Measurements from ENCODE around the gene PAFAH2. TPM values are rescaled to one million over a fixed set of nuclear protein-coding genes. Genes with fewer than 3 reads are reported as not detected.

The PAFAH2 gene
- total and polyA plus RNA-seq, 2 of the 13 experiments (the other 11 are each of a cell fraction or from before 2014, with no cell fraction given), result 6.9 to 9.4 TPM

DNA sequence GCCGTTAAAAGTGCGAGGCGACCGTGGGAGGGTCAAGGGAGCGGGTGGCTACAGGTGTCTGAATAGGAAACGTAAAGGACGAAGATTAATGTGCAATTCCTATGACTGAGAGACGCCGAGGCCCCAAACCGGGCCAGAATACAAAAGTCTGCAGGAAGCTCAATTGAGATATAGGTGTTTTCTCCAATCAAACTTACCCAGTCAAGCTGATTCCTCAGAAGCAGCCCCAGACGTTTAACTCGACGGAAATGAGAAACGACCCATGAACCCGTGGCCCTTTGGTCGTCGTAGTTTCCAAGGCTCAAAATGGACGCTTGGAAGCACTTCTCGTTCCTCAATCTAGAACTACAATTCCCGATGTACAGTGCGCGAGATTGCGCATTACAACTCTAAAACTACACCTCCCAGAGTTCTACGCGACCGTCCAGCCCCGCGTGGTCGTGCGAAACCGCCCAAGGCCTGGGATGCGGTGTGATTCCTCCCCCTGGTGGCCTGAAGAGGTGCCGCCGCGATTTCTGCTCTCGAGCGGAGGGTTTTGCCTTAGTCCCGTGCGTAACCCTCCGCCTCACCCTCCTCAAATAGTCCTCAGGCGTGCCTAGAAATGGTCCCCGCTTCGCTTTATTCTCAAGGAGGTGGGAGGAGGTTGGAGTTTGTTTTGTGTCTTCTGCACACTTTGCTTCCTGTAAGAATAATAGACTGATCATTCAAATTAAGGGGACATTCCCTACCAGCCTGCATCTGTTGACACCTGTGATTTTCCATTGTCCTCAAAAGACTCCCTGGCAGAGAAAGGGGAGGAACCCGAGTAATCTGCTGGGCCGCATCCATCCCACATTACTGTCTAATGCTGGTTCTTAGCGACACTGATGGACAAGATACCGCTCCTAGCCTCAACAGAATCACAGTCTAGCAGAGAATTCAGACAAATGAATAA, at the start of gene PAFAH2 (continued):
- TF ChIP-seq ARID5B (CRISPR knock-in tag; IDR thresholded peaks at IDR 0.05) (peak; percentile 85), THYN1 (CRISPR knock-in tag; IDR thresholded peaks at IDR 0.05; ENCODE audit: borderline replicate concordance, low read depth) (no peak), ARNT (IDR thresholded peaks at IDR 0.05) (no peak), NR2C2 (CRISPR knock-in tag; IDR thresholded peaks at IDR 0.05; ENCODE audit: borderline replicate concordance) (peak; percentile 91), SRSF4 (IDR thresholded peaks at IDR 0.05; ENCODE audit: low read depth, low read length, poor library complexity, severe bottlenecking) (no peak), ZNF256 (CRISPR knock-in tag; conservative IDR thresholded peaks at IDR 0.05) (peak; percentile 51; the same call in 1 of the 2 replicates), FOXO4 (CRISPR knock-in tag; conservative IDR thresholded peaks at IDR 0.05) (no peak), ZNF879 (CRISPR knock-in tag; IDR thresholded peaks at IDR 0.05) (no peak), ZNF775 (CRISPR knock-in tag; IDR thresholded peaks at IDR 0.05; ENCODE audit: borderline replicate concordance) (peak; percentile 48; the same call in 1 of the 2 replicates), TGIF2 (CRISPR knock-in tag; IDR thresholded peaks at IDR 0.05) (peak; percentile 70; the same call in 1 of the 2 replicates), ZNF501 (CRISPR knock-in tag; IDR thresholded peaks at IDR 0.05) (peak; percentile 84), ZFX (CRISPR knock-in tag; IDR thresholded peaks at IDR 0.05; ENCODE audit: low read depth) (peak; percentile 83), ZNF747 (CRISPR knock-in tag; IDR thresholded peaks at IDR 0.05; ENCODE audit: borderline replicate concordance) (peak; percentile 83; the same call in 1 of the 2 replicates), EHMT2 (IDR thresholded peaks at IDR 0.05; ENCODE audit: borderline replicate concordance, low read depth, low read length) (peak; percentile 38; the same call in 1 of the 2 replicates), ZNF7 (CRISPR knock-in tag; IDR thresholded peaks at IDR 0.05) (peak; percentile 36; the same call in 1 of the 2 replicates), RFXANK (CRISPR knock-in tag; IDR thresholded peaks at IDR 0.05) (peak; percentile 30; the same call in 1 of the 2 replicates), PAX8 (CRISPR knock-in tag; IDR thresholded peaks at IDR 0.05; ENCODE audit: borderline replicate concordance) (peak; percentile 91; the same call in 1 of the 2 replicates), PHF8 (CRISPR knock-in tag; IDR thresholded peaks at IDR 0.05) (peak; percentile 72), PHF20 (CRISPR knock-in tag; IDR thresholded peaks at IDR 0.05) (peak; percentile 79), IKZF4 (CRISPR knock-in tag; IDR thresholded peaks at IDR 0.05; ENCODE audit: borderline replicate concordance, low read depth, not compliant biosample characterization) (no peak), ETV6 (CRISPR knock-in tag; conservative IDR thresholded peaks at IDR 0.05) (peak; percentile 94), BHLHE40 (IDR thresholded peaks at IDR 0.05; ENCODE audit: low read length) (peak; percentile 90)
- TF ChIP-seq, protein P1, sequence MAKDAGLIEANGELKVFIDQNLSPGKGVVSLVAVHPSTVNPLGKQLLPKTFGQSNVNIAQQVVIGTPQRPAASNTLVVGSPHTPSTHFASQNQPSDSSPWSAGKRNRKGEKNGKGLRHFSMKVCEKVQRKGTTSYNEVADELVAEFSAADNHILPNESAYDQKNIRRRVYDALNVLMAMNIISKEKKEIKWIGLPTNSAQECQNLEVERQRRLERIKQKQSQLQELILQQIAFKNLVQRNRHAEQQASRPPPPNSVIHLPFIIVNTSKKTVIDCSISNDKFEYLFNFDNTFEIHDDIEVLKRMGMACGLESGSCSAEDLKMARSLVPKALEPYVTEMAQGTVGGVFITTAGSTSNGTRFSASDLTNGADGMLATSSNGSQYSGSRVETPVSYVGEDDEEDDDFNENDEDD (CRISPR knock-in tag; IDR thresholded peaks at IDR 0.05; ENCODE audit: borderline replicate concordance), result peak; percentile 88
